HepG2 (cell line): Measurements from ENCODE around the gene PANK4. TPM values are rescaled to one million over a fixed set of nuclear protein-coding genes. Genes with fewer than 3 reads are reported as not detected.
A peak's percentile ranks its signal among the peaks of the same experiment; 100 is the strongest.

Experiments
- ATAC-seq: fragments of 200-7000 bp; cut with Tn5 transposase; 3 replicates; pipeline ENCODE4 v1.9.1; 2020; ENCODE audit warnings: mild to moderate bottlenecking, moderate library complexity
- BruUV-seq: library from RNA; stranded (reverse); fragments of 400-500 nt; replicated peaks from 2 replicates; lab custom pipeline; 2021; lab: Mats Ljungman, UMichigan
- CTCF ChIA-PET: fragments of 300-600 bp; formaldehyde crosslinking; extraction: SDS; loops from one replicate; lab custom pipeline; 2021; ENCODE audit warnings: low total read pairs, inconsistent platforms, low intra/inter-chr PET ratio; lab: Yijun Ruan, JAX
- POLR2A ChIA-PET: fragments of 350-600 bp; sonication (Branson Sonifier 250); formaldehyde crosslinking; loops from one replicate; lab custom pipeline; 2020; ENCODE audit warnings: antibody characterized with exemption, inconsistent platforms; lab: Yijun Ruan, JAX
- DNase-seq: peaks from one replicate; pipeline ENCODE4 v3.0.0-alpha.2; 2015; ENCODE audit warnings: low spot score
- FAIRE-seq: peaks from 3 replicates; lab custom pipeline; 2011; peaks lifted over from hg19 to GRCh38; lab: Jason Lieb, UNC
- H2AFZ ChIP-seq: one replicate; pipeline ENCODE4 v1.6.1; 2011; ENCODE audit warnings: low read length, inconsistent platforms
- H3K27ac ChIP-seq: fragments of 300-600 bp; 3 replicates; pipeline ENCODE4 v1.8.0; 2011; ENCODE audit warnings: mixed run types, mild to moderate bottlenecking, mixed read lengths, low read length, inconsistent platforms; ENCODE audit not compliant: insufficient read depth; ENCODE audit errors: extremely low read length
- H3K27me3 ChIP-seq, 2 experiments: fragments of 200-600 bp in 1 of 2; 2 replicates in 1 of 2; 3 replicates in 1 of 2; pipeline versions ENCODE4 v1.6.0 to v1.8.0; 2011; ENCODE audit warnings: low read length in 2 of 2, mild to moderate bottlenecking in 2 of 2, moderate library complexity in 2 of 2, inconsistent platforms in 1 of 2; ENCODE audit not compliant: insufficient read depth in 2 of 2, control insufficient read depth in 1 of 2
- H3K36me3 ChIP-seq, 2 experiments: fragments of 200-600 bp in 1 of 2; replicated peaks in 1 of 2; 2 replicates in 1 of 2; 3 replicates in 1 of 2; pipeline versions ENCODE4 v1.5.1 to v1.8.0; 2011; ENCODE audit warnings: low read length in 2 of 2, inconsistent platforms in 1 of 2; ENCODE audit not compliant: insufficient read depth in 2 of 2, control insufficient read depth in 1 of 2
- H3K4me1 ChIP-seq: 2 replicates; pipeline ENCODE4 v1.5.1; 2012; ENCODE audit warnings: low read length, inconsistent platforms; ENCODE audit not compliant: insufficient read depth
- H3K4me2 ChIP-seq: 2 replicates; pipeline ENCODE4 v1.6.0; 2011; ENCODE audit warnings: low read depth, low read length, inconsistent platforms
- H3K4me3 ChIP-seq, 3 experiments: fragments of 200-600 bp in 1 of 3; sonication (generic), shearing (Covaris generic) in 1 of 3; replicated peaks in 1 of 3; 2 replicates each; pipeline ENCODE4 v1.5.1; 2011 to 2016; ENCODE audit warnings: low read length in 3 of 3, inconsistent platforms in 2 of 3, low read depth in 2 of 3, mild to moderate bottlenecking in 2 of 3, control low read depth in 1 of 3, mixed read lengths in 1 of 3; ENCODE audit not compliant: insufficient read depth in 1 of 3
- H3K79me2 ChIP-seq: one replicate; pipeline ENCODE4 v1.6.1; 2011; ENCODE audit warnings: low read length, inconsistent platforms; ENCODE audit not compliant: insufficient read depth
- H3K9ac ChIP-seq: 2 replicates; pipeline ENCODE4 v1.6.0; 2011; ENCODE audit warnings: mild to moderate bottlenecking, low read depth, low read length, inconsistent platforms; ENCODE audit not compliant: insufficient read depth
- H3K9me3 ChIP-seq: 2 replicates; pipeline ENCODE4 v1.5.1; 2012; ENCODE audit warnings: mild to moderate bottlenecking, low read length
- H4K20me1 ChIP-seq: 2 replicates; pipeline ENCODE4 v1.6.0; 2011; ENCODE audit warnings: inconsistent platforms, mild to moderate bottlenecking, low read length, moderate library complexity; ENCODE audit not compliant: insufficient read depth
- ETV5 ChIP-seq: IDR thresholded peaks from 2 replicates; pipeline ENCODE4 v1.6.1; 2018; ENCODE audit warnings: missing biosample characterization, missing genetic modification reagents, inconsistent platforms, borderline replicate concordance
- HNF4G ChIP-seq, 2 experiments: sonication (generic) in 1 of 2; formaldehyde crosslinking in 1 of 2; IDR thresholded peaks; 2 replicates each; pipeline versions ENCODE4 v1.4.0 to v1.6.1; 2011 to 2020; ENCODE audit warnings: borderline replicate concordance in 2 of 2, low read depth in 2 of 2, mild to moderate bottlenecking in 2 of 2, low read length in 1 of 2, missing genetic modification reagents in 1 of 2, moderate library complexity in 1 of 2
- HNRNPH1 ChIP-seq: fragments of 200-400 bp; formaldehyde crosslinking; optimal IDR thresholded peaks from 2 replicates; pipeline ENCODE3; 2017; ENCODE audit warnings: mild to moderate bottlenecking, low read depth, low read length
- NCOA2 ChIP-seq: sonication (generic); formaldehyde crosslinking; IDR thresholded peaks from 2 replicates; pipeline ENCODE4 v1.8.0; 2022; ENCODE audit warnings: inconsistent platforms
- RARA ChIP-seq: IDR thresholded peaks from 2 replicates; pipeline ENCODE4 v1.6.1; 2016; ENCODE audit warnings: missing genetic modification reagents, missing compliant biosample characterization
- SOX5 ChIP-seq: IDR thresholded peaks from 2 replicates; pipeline ENCODE4 v1.6.1; 2016; ENCODE audit warnings: borderline replicate concordance
- TBL1XR1 ChIP-seq: fragments of 150-350 bp; IDR thresholded peaks from 2 replicates; pipeline ENCODE4 v1.6.1; 2014; ENCODE audit warnings: borderline replicate concordance, low read length; ENCODE audit not compliant: partially characterized antibody
- TBX3 ChIP-seq: fragments of 450-650 bp; IDR thresholded peaks from 2 replicates; pipeline ENCODE4 v1.6.1; 2017; ENCODE audit warnings: antibody characterized with exemption, mild to moderate bottlenecking, inconsistent platforms, borderline replicate concordance
- ZEB1 ChIP-seq: IDR thresholded peaks from 2 replicates; pipeline ENCODE4 v1.6.1; 2012; ENCODE audit warnings: mild to moderate bottlenecking, low read depth, inconsistent platforms; ENCODE audit not compliant: insufficient replicate concordance
- ZGPAT ChIP-seq: IDR thresholded peaks from 2 replicates; pipeline ENCODE4 v1.6.1; 2016; ENCODE audit warnings: mild to moderate bottlenecking
- ZNF441 ChIP-seq: sonication (generic); formaldehyde crosslinking; IDR thresholded peaks from 2 replicates; pipeline ENCODE4 v1.7.0; 2021; ENCODE audit warnings: missing genetic modification reagents, borderline replicate concordance
- ZNF687 ChIP-seq: sonication (generic); formaldehyde crosslinking; IDR thresholded peaks from 2 replicates; pipeline ENCODE4 v1.5.1; 2020; ENCODE audit warnings: mild to moderate bottlenecking, missing genetic modification reagents, moderate library complexity
- WGBS: methylation state at CpG from one replicate; pipeline ENCODE4 v1.1.6; 2017; ENCODE audit warnings: low lambda C conversion rate; 5-methylcytosine and 5-hydroxymethylcytosine counted together
- in situ Hi-C: cut with HindIII; loops from 2 replicates; pipeline ENCODE4 v1.10.0; 2017; ENCODE audit warnings: low pct_unique_long_range_greater_than_20kb; ENCODE audit not compliant: extremely low pct_ligation_motif_present
- intact Hi-C: fragments of 100-400 bp; cut with micrococcal nuclease; formaldehyde crosslinking; loops from one replicate; pipeline ENCODE4 v1.10.0; 2022; ENCODE audit not compliant: unreplicated experiment
- polyA plus RNA-seq, 8 experiments: library from polyadenylated mRNA; depleted of rRNA in 3 of 8; stranded (reverse) in 7 of 8; unstranded in 1 of 8; fragments of >200 nt; fragmentation: Illumina TruSeq in 4 of 8; extraction: Trizol in 4 of 8; gene quantifications; 2 replicates each; pipeline versions ENCODE4 v1.2.1 to v1.2.3, GENCODE V29; 2011 to 2016; ENCODE audit warnings: low read depth in 4 of 8, missing spikeins in 1 of 8, mixed read lengths in 1 of 8; ENCODE audit not compliant: insufficient read depth in 1 of 8
- total RNA-seq, 5 experiments: library from RNA; depleted of rRNA; stranded (reverse); fragments of >200 nt; fragmentation: Illumina TruSeq; extraction: Trizol; gene quantifications; 2 replicates each; pipeline ENCODE4 v1.2.3, GENCODE V29; 2016; ENCODE audit warnings: low read depth in 1 of 5
- TF ChIP-seq, protein P1 (sequence below): sonication (generic); formaldehyde crosslinking; IDR thresholded peaks from 2 replicates; pipeline ENCODE4 v1.8.0; 2022; ENCODE audit warnings: missing genetic modification reagents, low read depth, mild to moderate bottlenecking, borderline replicate concordance
- TF ChIP-seq, protein P2 (sequence below): sonication (generic); formaldehyde crosslinking; IDR thresholded peaks from 2 replicates; pipeline ENCODE4 v1.4.0; 2020; ENCODE audit warnings: missing genetic modification reagents

Gene PANK4
- total and polyA plus RNA-seq, 2 of the 13 experiments (the other 11 are each of a cell fraction or from before 2014, with no cell fraction given): 17.4 to 19.3 TPM

DNA sequence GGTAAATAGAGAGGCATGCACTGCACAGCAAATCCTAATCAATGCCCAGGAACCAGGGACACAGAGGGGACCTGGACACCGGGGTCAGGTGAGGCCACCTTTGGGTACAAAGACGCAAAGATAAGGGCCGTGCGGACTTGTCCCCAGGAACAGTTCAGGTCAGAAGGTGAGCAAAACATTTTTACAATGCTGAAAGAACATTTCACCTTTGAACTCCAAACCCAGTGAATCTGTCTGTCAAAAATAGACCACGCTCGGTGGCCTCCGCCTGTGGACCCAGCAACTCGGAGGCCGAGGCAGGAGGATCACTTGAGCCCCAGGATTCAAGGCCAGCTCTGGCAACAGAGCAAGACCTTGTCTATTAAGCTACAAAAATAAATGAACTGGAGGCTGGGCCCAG is 45.0 kb upstream of the PANK4 start:
- Histone ChIP-seq H3K9me3 (peaks cover 11% of the 10 kb centered on the region), H3K79me2 (no peaks in the 10 kb centered on the region), H2AFZ (no peak overlapping the region), H3K4me2 (peak overlapping the region; percentile 36; the same call in 1 of the 2 replicates), H3K9ac (no peak overlapping the region), H3K27ac (no peak overlapping the region), H3K27me3 (peaks cover 4 to 35% of the 10 kb centered on the region in 2 experiments; a peak in 4 of 5 replicates), H3K36me3 (no peaks in the 10 kb centered on the region), H4K20me1 (no peaks in the 10 kb centered on the region), H3K4me1 (peaks cover 59% of the 10 kb centered on the region), H3K4me3 (no peak overlapping the region)
- BruUV-seq: no TSS peak
- CTCF ChIA-PET: no interaction called here
- ATAC-seq: no peak
- WGBS: 0% methylated on average over 5 of the region's 9 CpGs
- FAIRE-seq: no peak
- no peak for DNase-seq
- intact Hi-C loops (no loop called here), in situ Hi-C loops (no loop called here)
- POLR2A ChIA-PET: interaction anchor here (1.0 to 1.4 kb wide), 2 partner anchors 10 to 15 kb away, joined by 4 read pairs; partner anchors contain the start of gene PRXL2B
- TF ChIP-seq TBX3 (no peak), ZEB1 (no peak), HNRNPH1 (no peak), TBL1XR1 (no peak), SOX5 (CRISPR knock-in tag) (peak; percentile 69), RARA (CRISPR knock-in tag) (peak; percentile 91), NCOA2 (0 out of 2 replicates have a peak, but pooled peaks have one; percentile 37), ZGPAT (CRISPR knock-in tag) (0 out of 2 replicates have a peak, but pooled peaks have one; percentile 21), ZNF687 (peak; percentile 32), HNF4G (IDR thresholded peaks at IDR 0.05; ENCODE audit: borderline replicate concordance, low read depth, low read length) (peak; percentile 47; the same call in 1 of the 2 replicates), HNF4G (CRISPR knock-in tag; IDR thresholded peaks at IDR 0.05; ENCODE audit: borderline replicate concordance, low read depth) (peak; percentile 70; the same call in 1 of the 2 replicates), ETV5 (CRISPR knock-in tag) (peak; percentile 22; the same call in 1 of the 2 replicates), ZNF441 (CRISPR knock-in tag) (0 out of 2 replicates have a peak, but pooled peaks have one; percentile 20)
- TF ChIP-seq, protein P1, sequence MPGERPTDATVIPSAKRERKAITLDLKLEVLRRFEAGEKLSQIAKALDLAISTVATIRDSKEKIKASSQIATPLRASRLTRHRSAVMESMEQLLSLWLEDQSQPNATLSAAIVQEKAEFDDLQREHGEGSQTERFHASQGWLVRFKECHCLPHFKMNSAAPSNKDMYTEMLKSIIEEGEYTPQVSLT (CRISPR knock-in tag): no peak
- TF ChIP-seq, protein P2, sequence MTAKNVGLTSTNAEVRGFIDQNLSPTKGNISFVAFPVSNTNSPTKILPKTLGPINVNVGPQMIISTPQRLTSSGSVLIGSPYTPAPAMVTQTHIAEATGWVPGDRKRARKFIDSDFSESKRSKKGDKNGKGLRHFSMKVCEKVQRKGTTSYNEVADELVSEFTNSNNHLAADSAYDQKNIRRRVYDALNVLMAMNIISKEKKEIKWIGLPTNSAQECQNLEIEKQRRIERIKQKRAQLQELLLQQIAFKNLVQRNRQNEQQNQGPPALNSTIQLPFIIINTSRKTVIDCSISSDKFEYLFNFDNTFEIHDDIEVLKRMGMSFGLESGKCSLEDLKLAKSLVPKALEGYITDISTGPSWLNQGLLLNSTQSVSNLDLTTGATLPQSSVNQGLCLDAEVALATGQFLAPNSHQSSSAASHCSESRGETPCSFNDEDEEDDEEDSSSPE (CRISPR knock-in tag): no peak
